Lower leg skin (tissue), 4 donors: ENCODE measurements around the gene GAST. TPM values are rescaled to one million over a fixed set of nuclear protein-coding genes. Genes with fewer than 3 reads are reported as not detected.
"Not testable (repeated sequence)": the region's sequence is repeated elsewhere in the genome, so short reads cannot be mapped to it uniquely, and the experiment has no call there.

Experiments used
- DNase-seq, 2 donors: peaks; one replicate each; pipeline ENCODE4 v3.0.0-alpha.2; 2019; ENCODE audit warnings: low spot score in 2 of 2
- H3K4me3 ChIP-seq: fragments of 200-600 bp; sonication (generic); 2 replicates; pipeline ENCODE4 v1.5.1; 2017; ENCODE audit warnings: mild to moderate bottlenecking, low read depth; ENCODE audit not compliant: poor library complexity, severe bottlenecking
- CTCF ChIP-seq, 3 donors: fragments of 450-650 bp; IDR thresholded peaks; one replicate each; pipeline ENCODE4 v1.5.1; 2016; ENCODE audit warnings: antibody characterized with exemption in 3 of 3, mild to moderate bottlenecking in 3 of 3, moderate library complexity in 2 of 3
- POLR2A ChIP-seq, 2 donors: fragments of 450-650 bp; IDR thresholded peaks; one replicate each; pipeline ENCODE4 v1.6.1; 2016 to 2017; ENCODE audit warnings: antibody characterized with exemption in 2 of 2, mild to moderate bottlenecking in 1 of 2, moderate library complexity in 1 of 2
- WGBS, 2 donors: methylation state at CpG; one replicate each; pipeline ENCODE4 v1.1.5; 2018; 5-methylcytosine and 5-hydroxymethylcytosine counted together
- intact Hi-C: fragments of 100-400 bp; cut with DNase I; formaldehyde crosslinking; loops from one replicate; pipeline ENCODE4 v1.15.0; 2023; ENCODE audit warnings: low total_unique reads
- total RNA-seq, 4 donors: library from RNA; depleted of rRNA; stranded (reverse); fragments of >200 nt; gene quantifications; one replicate each; pipeline ENCODE4 v1.1.0, GENCODE V29; 2016

Gene GAST
- total RNA-seq, 4 donors from 2014 or later = not detected

GRCh38 chr17:41682631-41683030 lies 29.5 kb upstream of the GAST start:
- intact Hi-C loops = no loop called here
- 79% methylated on average over 5 of the region's 5 CpGs for WGBS, 2 donors
- no peak overlapping the region for H3K4me3 ChIP-seq
- DNase-seq = no peak
- TF ChIP-seq POLR2A (IDR thresholded peaks at IDR 0.05) (no peak), CTCF (IDR thresholded peaks at IDR 0.05) (no peak)

- TF ChIP-seq CTCF (IDR thresholded peaks at IDR 0.05) (no peak), POLR2A (IDR thresholded peaks at IDR 0.05) (no peak)
- intact Hi-C loops = no loop called here
- DNase-seq = no peak
- no peak overlapping the region for H3K4me3 ChIP-seq
- WGBS, 2 donors = 60 to 68% methylated on average over 7 to 8 of the region's 8 CpGs
Observed at GRCh38 chr17:41683441-41684007, 28.6 kb upstream of the GAST start.

- 62% methylated on average over 4 of the region's 4 CpGs for WGBS, 2 donors
- H3K4me3 ChIP-seq = no peak overlapping the region
- intact Hi-C loops = no loop called here
- DNase-seq = no peak
- no peak for TF ChIP-seq POLR2A (IDR thresholded peaks at IDR 0.05)
- TF ChIP-seq CTCF (IDR thresholded peaks at IDR 0.05) = no peak
Observed at GRCh38 chr17:41684035-41684434, 28.1 kb upstream of the GAST start.

- H3K4me3 ChIP-seq, DNase-seq, intact Hi-C loops: not testable (repeated sequence)
- WGBS, 2 donors = 92 to 94% methylated on average over 13 of the region's 13 CpGs
Observed at GRCh38 chr17:41685753-41686152, 26.4 kb upstream of the GAST start.

GRCh38 chr17:41686281-41686680 lies 25.9 kb upstream of the GAST start:
- no peak for TF ChIP-seq POLR2A (IDR thresholded peaks at IDR 0.05)
- WGBS, 2 donors = 83 to 95% methylated on average over 4 of the region's 4 CpGs
- H3K4me3 ChIP-seq = no peak overlapping the region
- intact Hi-C loops = no loop called here
- DNase-seq = no peak

GRCh38 chr17:41687828-41688640 lies 24.1 kb upstream of the GAST start:
- peak in 1 of 2 donors; percentile 66 for DNase-seq
- 4 to 5% methylated on average over 20 to 23 of the region's 23 CpGs for WGBS, 2 donors
- intact Hi-C loops = no loop called here
- no peak for TF ChIP-seq CTCF (IDR thresholded peaks at IDR 0.05)
- TF ChIP-seq POLR2A (IDR thresholded peaks at IDR 0.05) = no peak
- no peak overlapping the region for H3K4me3 ChIP-seq
